Esophagus squamous epithelium (tissue), 5 donors: Measurements from ENCODE around the gene DNAJB13. TPM values are rescaled to one million over a fixed set of nuclear protein-coding genes. Genes with fewer than 3 reads are reported as not detected.

Source experiments
- DNase-seq: peaks from one replicate; lab custom pipeline; 2025; lab: John Stamatoyannopoulos, UW
- H3K27ac ChIP-seq, 4 donors: fragments of 200-600 bp; sonication (generic); one replicate each; pipeline ENCODE4 v1.5.1; 2016 to 2019; ENCODE audit warnings: mild to moderate bottlenecking in 1 of 4
- H3K27me3 ChIP-seq, 4 donors: fragments of 200-600 bp; sonication (generic); 1 replicate in 3 of 4; 2 replicates in 1 of 4; pipeline versions ENCODE4 v1.5.1 to v1.6.0; 2017 to 2021; ENCODE audit warnings: antibody characterized with exemption in 1 of 4
- H3K36me3 ChIP-seq, 3 donors: fragments of 200-600 bp; sonication (generic); one replicate each; pipeline ENCODE4 v1.5.1; 2016 to 2019
- H3K4me1 ChIP-seq, 3 donors: fragments of 200-600 bp; sonication (generic); one replicate each; pipeline ENCODE4 v1.5.1; 2017 to 2019
- H3K4me3 ChIP-seq, 4 donors: fragments of 200-600 bp; sonication (generic); 1 replicate in 3 of 4; 2 replicates in 1 of 4; pipeline ENCODE4 v1.5.1; 2016 to 2019; ENCODE audit warnings: mild to moderate bottlenecking in 2 of 4, moderate library complexity in 1 of 4
- H3K9me3 ChIP-seq, 3 donors: fragments of 200-600 bp; sonication (generic); one replicate each; pipeline ENCODE4 v1.5.1; 2016 to 2019
- POLR2A ChIP-seq, 4 donors: fragments of 450-650 bp; IDR thresholded peaks; one replicate each; pipeline ENCODE4 v1.6.1; 2017; ENCODE audit warnings: antibody characterized with exemption in 4 of 4, mild to moderate bottlenecking in 4 of 4, moderate library complexity in 3 of 4
- WGBS, 2 donors: methylation state at CpG; one replicate each; pipeline ENCODE4 v1.1.5; 2018; 5-methylcytosine and 5-hydroxymethylcytosine counted together
- intact Hi-C: fragments of 100-400 bp; cut with DNase I; formaldehyde crosslinking; loops from one replicate; pipeline ENCODE4 v1.15.0; 2022
- total RNA-seq, 4 donors: library from RNA; depleted of rRNA; stranded (reverse); fragments of >200 nt; gene quantifications; one replicate each; pipeline ENCODE4 v1.1.0, GENCODE V29; 2016
- TF ChIP-seq, protein P1 (sequence below), 6 experiments: fragments of 450-650 bp in 4 of 6; fragments of 200-600 bp in 2 of 6; sonication (generic) in 2 of 6; IDR thresholded peaks; one replicate each; pipeline ENCODE4 v1.5.1; 2016 to 2019; ENCODE audit warnings: antibody characterized with exemption in 6 of 6, mild to moderate bottlenecking in 4 of 6, moderate library complexity in 4 of 6
- donor health status: DM: yes; HTN: yes; CAD: no.

Gene DNAJB13
- total RNA-seq, 4 donors from 2014 or later, result not detected

GRCh38 chr11:74001822-74002286, 51.0 kb downstream of the DNAJB13 start:
- Histone ChIP-seq H3K9me3 (no peaks in the 10 kb centered on the region), H3K27ac (no peak overlapping the region), H3K4me1 (no peaks in the 10 kb centered on the region), H3K4me3 (no peak overlapping the region), H3K27me3 (no peaks in the 10 kb centered on the region), H3K36me3 (peaks cover 0 to 37% (median 0%) of the 10 kb centered on the region in 3 donors)
- TF ChIP-seq POLR2A (IDR thresholded peaks at IDR 0.05), result no peak
- TF ChIP-seq, protein P1, sequence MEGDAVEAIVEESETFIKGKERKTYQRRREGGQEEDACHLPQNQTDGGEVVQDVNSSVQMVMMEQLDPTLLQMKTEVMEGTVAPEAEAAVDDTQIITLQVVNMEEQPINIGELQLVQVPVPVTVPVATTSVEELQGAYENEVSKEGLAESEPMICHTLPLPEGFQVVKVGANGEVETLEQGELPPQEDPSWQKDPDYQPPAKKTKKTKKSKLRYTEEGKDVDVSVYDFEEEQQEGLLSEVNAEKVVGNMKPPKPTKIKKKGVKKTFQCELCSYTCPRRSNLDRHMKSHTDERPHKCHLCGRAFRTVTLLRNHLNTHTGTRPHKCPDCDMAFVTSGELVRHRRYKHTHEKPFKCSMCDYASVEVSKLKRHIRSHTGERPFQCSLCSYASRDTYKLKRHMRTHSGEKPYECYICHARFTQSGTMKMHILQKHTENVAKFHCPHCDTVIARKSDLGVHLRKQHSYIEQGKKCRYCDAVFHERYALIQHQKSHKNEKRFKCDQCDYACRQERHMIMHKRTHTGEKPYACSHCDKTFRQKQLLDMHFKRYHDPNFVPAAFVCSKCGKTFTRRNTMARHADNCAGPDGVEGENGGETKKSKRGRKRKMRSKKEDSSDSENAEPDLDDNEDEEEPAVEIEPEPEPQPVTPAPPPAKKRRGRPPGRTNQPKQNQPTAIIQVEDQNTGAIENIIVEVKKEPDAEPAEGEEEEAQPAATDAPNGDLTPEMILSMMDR (IDR thresholded peaks at IDR 0.05), result no peak
- 83 to 91% methylated on average over 3 to 6 of the region's 7 CpGs for WGBS, 2 donors
- DNase-seq, result no peak
- intact Hi-C loops, result no loop called here

GRCh38 chr11:74002832-74003231, 52.0 kb downstream of the DNAJB13 start:
- H3K27ac ChIP-seq, result no peak overlapping the region
- 93 to 95% methylated on average over 4 of the region's 4 CpGs for WGBS, 2 donors
- peaks cover 0 to 37% (median 0%) of the 10 kb centered on the region in 3 donors for H3K36me3 ChIP-seq
- intact Hi-C loops, result no loop called here
- H3K9me3 ChIP-seq, result no peaks in the 10 kb centered on the region
- no peak overlapping the region for H3K4me3 ChIP-seq
- H3K4me1 ChIP-seq, result no peaks in the 10 kb centered on the region
- TF ChIP-seq, protein P1 (IDR thresholded peaks at IDR 0.05), result no peak
- TF ChIP-seq POLR2A (IDR thresholded peaks at IDR 0.05), result no peak
- no peak for DNase-seq
- no peaks in the 10 kb centered on the region for H3K27me3 ChIP-seq

DNA sequence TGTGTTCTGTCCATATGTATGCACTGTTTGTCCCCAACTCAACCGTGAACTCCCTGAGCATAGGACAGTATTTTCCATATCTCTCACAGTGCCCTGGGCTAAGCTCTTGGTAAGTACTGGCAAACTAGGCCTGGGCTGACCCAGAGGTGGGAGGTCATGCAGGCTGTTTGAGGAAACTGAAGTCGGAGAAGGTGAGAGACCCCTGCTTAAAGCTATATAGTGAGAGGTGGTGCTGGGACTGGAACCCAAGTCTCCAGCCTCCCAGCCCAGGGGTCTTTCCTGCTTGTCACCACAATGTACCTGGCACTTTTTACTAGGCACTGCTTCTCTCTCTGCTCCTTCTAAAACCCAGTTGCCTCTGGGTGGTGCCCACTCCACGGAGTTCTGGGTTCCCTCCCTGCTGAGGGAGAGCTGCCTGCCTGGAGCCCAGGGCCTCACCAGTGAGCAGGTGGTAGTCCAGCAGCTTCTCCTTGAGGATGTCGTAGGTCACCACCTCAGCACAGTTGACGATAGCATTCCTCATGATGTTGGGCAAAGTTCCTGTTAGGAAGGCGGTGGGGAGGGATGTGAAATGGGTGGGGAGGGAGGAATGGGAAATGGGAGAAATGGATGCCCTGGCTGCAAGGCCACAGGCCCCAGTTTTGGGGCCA, 53.3 kb downstream of the DNAJB13 start:
- H3K9me3 ChIP-seq, result no peaks in the 10 kb centered on the region
- peaks cover 0 to 37% (median 0%) of the 10 kb centered on the region in 3 donors for H3K36me3 ChIP-seq
- no peak overlapping the region for H3K27ac ChIP-seq
- intact Hi-C loops, result no loop called here
- 84 to 95% methylated on average over 4 to 5 of the region's 6 CpGs for WGBS, 2 donors
- H3K27me3 ChIP-seq, result no peaks in the 10 kb centered on the region
- DNase-seq, result no peak
- no peaks in the 10 kb centered on the region for H3K4me1 ChIP-seq
- H3K4me3 ChIP-seq, result no peak overlapping the region
- TF ChIP-seq, protein P1 (IDR thresholded peaks at IDR 0.05), result no peak
- no peak for TF ChIP-seq POLR2A (IDR thresholded peaks at IDR 0.05)

GRCh38 chr11:74004759-74005615, 54.2 kb downstream of the DNAJB13 start:
- no peak overlapping the region for H3K27ac ChIP-seq

More at GRCh38 chr11:74004759-74005615, 54.2 kb downstream of the DNAJB13 start:
- 64 to 66% methylated on average over 10 to 11 of the region's 11 CpGs for WGBS, 2 donors
- no peaks in the 10 kb centered on the region for H3K27me3 ChIP-seq
- H3K9me3 ChIP-seq, result no peaks in the 10 kb centered on the region
- TF ChIP-seq, protein P1 (IDR thresholded peaks at IDR 0.05), result no peak
- TF ChIP-seq POLR2A (IDR thresholded peaks at IDR 0.05), result no peak
- intact Hi-C loops, result no loop called here
- H3K4me1 ChIP-seq, result no peaks in the 10 kb centered on the region
- no peak overlapping the region for H3K4me3 ChIP-seq
- peaks cover 0 to 37% (median 0%) of the 10 kb centered on the region in 3 donors for H3K36me3 ChIP-seq
- DNase-seq, result no peak
